Measurements from ENCODE around the gene ANKRD22. TPM values are rescaled to one million over a fixed set of nuclear protein-coding genes. Genes with fewer than 3 reads are reported as not detected.
A peak's percentile ranks its signal among the peaks of the same experiment; 100 is the strongest.

Gene ANKRD22
- polyA plus RNA-seq, 1 donor (not counting 4 experiments of a cell fraction or from before 2014, with no cell fraction given) = 4.4 TPM

- no peaks in the 10 kb centered on the region for H3K27me3 ChIP-seq (ENCODE audit: control insufficient read depth, extremely low read depth, insufficient read depth, low read length)
- H3K79me2 ChIP-seq (ENCODE audit: control insufficient read depth, insufficient read depth, low read length) = no peaks in the 10 kb centered on the region
- FAIRE-seq (no peak), DNase-seq (ENCODE audit: low read depth, low spot score) (no peak)
- no peaks in the 10 kb centered on the region for H3K9me1 ChIP-seq (ENCODE audit: control insufficient read depth, extremely low read depth, insufficient read depth, low read length)
- no peak for TF ChIP-seq EZH2 (IDR thresholded peaks at IDR 0.05; ENCODE audit: low read length)
- no peak for TF ChIP-seq CTCF (optimal IDR thresholded peaks at IDR 0.05 in 1 of 3, IDR thresholded peaks at IDR 0.05 in 1 of 3, conservative IDR thresholded peaks at IDR 0.05 in 1 of 3; ENCODE audit: extremely low read depth in 1 of 3, insufficient read depth in 2 of 3, low read length in 3 of 3)
- peaks cover 10% of the 10 kb centered on the region for H3K4me1 ChIP-seq (ENCODE audit: control insufficient read depth, extremely low read depth, insufficient read depth, low read length)
- no peak overlapping the region for H3K4me2 ChIP-seq (ENCODE audit: control insufficient read depth, extremely low read depth, insufficient read depth, low read depth, low read length)
- dilution Hi-C loops (cut with MboI; ENCODE audit: extremely low pct_ligation_motif_present, low sequenced_read_pairs) = no loop called here
- H3K9ac ChIP-seq (ENCODE audit: control insufficient read depth, extremely low read depth, insufficient read depth, low read length) = no peak overlapping the region
- no peak overlapping the region for H3K4me3 ChIP-seq (ENCODE audit: control insufficient read depth in 2 of 3, extremely low read depth in 1 of 3, insufficient read depth in 2 of 3, low read depth in 1 of 3, low read length in 3 of 3)
- H2AFZ ChIP-seq (ENCODE audit: control insufficient read depth, low read length) = no peak overlapping the region
- H3K9me3 ChIP-seq (ENCODE audit: control insufficient read depth, low read depth, low read length) = no peaks in the 10 kb centered on the region
- H3K36me3 ChIP-seq (ENCODE audit: control insufficient read depth in 2 of 2, extremely low read depth in 1 of 2, insufficient read depth in 2 of 2, low read length in 2 of 2) = no peaks in the 10 kb centered on the region
- H4K20me1 ChIP-seq (ENCODE audit: control insufficient read depth, extremely low read depth, insufficient read depth, low read length) = no peaks in the 10 kb centered on the region
- H3K27ac ChIP-seq (ENCODE audit: control insufficient read depth, insufficient read depth, low read length) = no peak overlapping the region
Measured at GRCh38 chr10:88861036-88861435, 9.4 kb upstream of the ANKRD22 start.

- no peaks in the 10 kb centered on the region for H4K20me1 ChIP-seq (ENCODE audit: control insufficient read depth, extremely low read depth, insufficient read depth, low read length)
- FAIRE-seq (peak; percentile 29), DNase-seq (ENCODE audit: low read depth, low spot score) (no peak)
- H3K4me3 ChIP-seq (ENCODE audit: control insufficient read depth in 2 of 3, extremely low read depth in 1 of 3, insufficient read depth in 2 of 3, low read depth in 1 of 3, low read length in 3 of 3) = no peak overlapping the region
- no peak overlapping the region for H2AFZ ChIP-seq (ENCODE audit: control insufficient read depth, low read length)
- H3K4me2 ChIP-seq (ENCODE audit: control insufficient read depth, extremely low read depth, insufficient read depth, low read depth, low read length) = no peak overlapping the region
- no peaks in the 10 kb centered on the region for H3K27me3 ChIP-seq (ENCODE audit: control insufficient read depth, extremely low read depth, insufficient read depth, low read length)
- H3K4me1 ChIP-seq (ENCODE audit: control insufficient read depth, extremely low read depth, insufficient read depth, low read length) = peaks cover 10% of the 10 kb centered on the region
- no peak overlapping the region for H3K27ac ChIP-seq (ENCODE audit: control insufficient read depth, insufficient read depth, low read length)
- no peaks in the 10 kb centered on the region for H3K36me3 ChIP-seq (ENCODE audit: control insufficient read depth in 2 of 2, extremely low read depth in 1 of 2, insufficient read depth in 2 of 2, low read length in 2 of 2)
- no peaks in the 10 kb centered on the region for H3K79me2 ChIP-seq (ENCODE audit: control insufficient read depth, insufficient read depth, low read length)
- TF ChIP-seq CTCF (optimal IDR thresholded peaks at IDR 0.05 in 1 of 3, IDR thresholded peaks at IDR 0.05 in 1 of 3, conservative IDR thresholded peaks at IDR 0.05 in 1 of 3; ENCODE audit: extremely low read depth in 1 of 3, insufficient read depth in 2 of 3, low read length in 3 of 3) (no peak), EZH2 (IDR thresholded peaks at IDR 0.05; ENCODE audit: low read length) (no peak)
- H3K9me3 ChIP-seq (ENCODE audit: control insufficient read depth, low read depth, low read length) = no peaks in the 10 kb centered on the region
- H3K9ac ChIP-seq (ENCODE audit: control insufficient read depth, extremely low read depth, insufficient read depth, low read length) = no peak overlapping the region
- dilution Hi-C loops (cut with MboI; ENCODE audit: extremely low pct_ligation_motif_present, low sequenced_read_pairs) = no loop called here
- H3K9me1 ChIP-seq (ENCODE audit: control insufficient read depth, extremely low read depth, insufficient read depth, low read length) = no peaks in the 10 kb centered on the region
Measured at GRCh38 chr10:88858491-88858890, 6.8 kb upstream of the ANKRD22 start.

All from keratinocyte (primary cell).